ENCODE results near the gene IL16.
"Not testable (repeated sequence)": the region's sequence is repeated elsewhere in the genome, so short reads cannot be mapped to it uniquely, and the experiment has no call there.

The IL16 gene

GRCh38 chr15:81196576-81197254 is at the start of gene IL16:
Gene IL16 (plus strand): TSS chr15:81196879. CDS start chr15:81225400, 28,521 bp downstream.
- Histone ChIP-seq H3K27me3 (ENCODE audit: control insufficient read depth in 1 of 2, insufficient read depth in 2 of 2, low read length in 2 of 2) (peaks cover 0 to 3% of the 10 kb centered on the region in 2 donors), H3K4me3 (ENCODE audit: low read depth in 1 of 2, low read length in 2 of 2) (no peak within 1 kb of the TSS), H3K4me1 (ENCODE audit: control insufficient read depth in 1 of 2, insufficient read depth in 2 of 2, low read length in 2 of 2) (no peaks in the 10 kb centered on the region), H3K27ac (ENCODE audit: low read depth, low read length) (no peak within 1 kb of the TSS), H3K9me3 (ENCODE audit: control insufficient read depth in 1 of 2, low read length in 2 of 2) (no peaks in the 10 kb centered on the region), H3K36me3 (ENCODE audit: control insufficient read depth in 1 of 2, insufficient read depth in 2 of 2, low read length in 2 of 2) (no peaks in the 10 kb centered on the region), H3K9ac (ENCODE audit: low read depth in 1 of 2, low read length in 2 of 2) (no peak within 1 kb of the TSS)

GRCh38 chr15:81151389-81151788 is 45.3 kb upstream of the IL16 start:
- Histone ChIP-seq H3K36me3 (ENCODE audit: control insufficient read depth in 1 of 2, insufficient read depth in 2 of 2, low read length in 2 of 2) (no peaks in the 10 kb centered on the region), H3K4me1 (ENCODE audit: control insufficient read depth in 1 of 2, insufficient read depth in 2 of 2, low read length in 2 of 2) (no peaks in the 10 kb centered on the region), H3K9me3 (ENCODE audit: control insufficient read depth in 1 of 2, low read length in 2 of 2) (no peaks in the 10 kb centered on the region), H3K27ac (ENCODE audit: low read depth, low read length) (no peak overlapping the region), H3K27me3 (ENCODE audit: control insufficient read depth in 1 of 2, insufficient read depth in 2 of 2, low read length in 2 of 2) (no peaks in the 10 kb centered on the region), H3K4me3 (ENCODE audit: low read depth in 1 of 2, low read length in 2 of 2) (no peak overlapping the region), H3K9ac (ENCODE audit: low read depth in 1 of 2, low read length in 2 of 2) (no peak overlapping the region)

GRCh38 chr15:81152339-81152738 is 44.3 kb upstream of the IL16 start:
- H3K36me3 ChIP-seq (ENCODE audit: control insufficient read depth in 1 of 2, insufficient read depth in 2 of 2, low read length in 2 of 2), result no peaks in the 10 kb centered on the region
- H3K9ac ChIP-seq (ENCODE audit: low read depth in 1 of 2, low read length in 2 of 2), result no peak overlapping the region
- no peak overlapping the region for H3K4me3 ChIP-seq (ENCODE audit: low read depth in 1 of 2, low read length in 2 of 2)
- H3K27ac ChIP-seq (ENCODE audit: low read depth, low read length), result no peak overlapping the region
- H3K9me3 ChIP-seq (ENCODE audit: control insufficient read depth in 1 of 2, low read length in 2 of 2), result no peaks in the 10 kb centered on the region
- no peaks in the 10 kb centered on the region for H3K27me3 ChIP-seq (ENCODE audit: control insufficient read depth in 1 of 2, insufficient read depth in 2 of 2, low read length in 2 of 2)
- H3K4me1 ChIP-seq (ENCODE audit: control insufficient read depth in 1 of 2, insufficient read depth in 2 of 2, low read length in 2 of 2), result no peaks in the 10 kb centered on the region

- no peaks in the 10 kb centered on the region for H3K36me3 ChIP-seq (ENCODE audit: control insufficient read depth in 1 of 2, insufficient read depth in 2 of 2, low read length in 2 of 2)
- no peak overlapping the region for H3K9ac ChIP-seq (ENCODE audit: low read depth in 1 of 2, low read length in 2 of 2)
- H3K4me3 ChIP-seq (ENCODE audit: low read depth in 1 of 2, low read length in 2 of 2), result no peak overlapping the region
- no peaks in the 10 kb centered on the region for H3K27me3 ChIP-seq (ENCODE audit: control insufficient read depth in 1 of 2, insufficient read depth in 2 of 2, low read length in 2 of 2)
- no peak overlapping the region for H3K27ac ChIP-seq (ENCODE audit: low read depth, low read length)
- no peaks in the 10 kb centered on the region for H3K9me3 ChIP-seq (ENCODE audit: control insufficient read depth in 1 of 2, low read length in 2 of 2)
- H3K4me1 ChIP-seq (ENCODE audit: control insufficient read depth in 1 of 2, insufficient read depth in 2 of 2, low read length in 2 of 2), result no peaks in the 10 kb centered on the region
These were observed 43.9 kb upstream of the IL16 start for GRCh38 chr15:81152799-81153198.

GRCh38 chr15:81155375-81156218 is 41.1 kb upstream of the IL16 start:
- H3K9ac ChIP-seq (ENCODE audit: low read depth in 1 of 2, low read length in 2 of 2), result no peak overlapping the region
- no peak overlapping the region for H3K4me3 ChIP-seq (ENCODE audit: low read depth in 1 of 2, low read length in 2 of 2)
- no peaks in the 10 kb centered on the region for H3K27me3 ChIP-seq (ENCODE audit: control insufficient read depth in 1 of 2, insufficient read depth in 2 of 2, low read length in 2 of 2)
- no peaks in the 10 kb centered on the region for H3K9me3 ChIP-seq (ENCODE audit: control insufficient read depth in 1 of 2, low read length in 2 of 2)
- no peaks in the 10 kb centered on the region for H3K36me3 ChIP-seq (ENCODE audit: control insufficient read depth in 1 of 2, insufficient read depth in 2 of 2, low read length in 2 of 2)
- H3K4me1 ChIP-seq (ENCODE audit: control insufficient read depth in 1 of 2, insufficient read depth in 2 of 2, low read length in 2 of 2), result peaks cover 0 to 1% of the 10 kb centered on the region in 2 donors
- H3K27ac ChIP-seq (ENCODE audit: low read depth, low read length), result no peak overlapping the region

GRCh38 chr15:81156324-81156723 is 40.4 kb upstream of the IL16 start:
- no peaks in the 10 kb centered on the region for H3K27me3 ChIP-seq (ENCODE audit: control insufficient read depth in 1 of 2, insufficient read depth in 2 of 2, low read length in 2 of 2)
- H3K4me1 ChIP-seq (ENCODE audit: control insufficient read depth in 1 of 2, insufficient read depth in 2 of 2, low read length in 2 of 2), result peaks cover 0 to 3% of the 10 kb centered on the region in 2 donors
- no peaks in the 10 kb centered on the region for H3K36me3 ChIP-seq (ENCODE audit: control insufficient read depth in 1 of 2, insufficient read depth in 2 of 2, low read length in 2 of 2)
- H3K9ac ChIP-seq (ENCODE audit: low read depth in 1 of 2, low read length in 2 of 2), result no peak overlapping the region
- H3K4me3 ChIP-seq (ENCODE audit: low read depth in 1 of 2, low read length in 2 of 2), result no peak overlapping the region
- no peak overlapping the region for H3K27ac ChIP-seq (ENCODE audit: low read depth, low read length)
- no peaks in the 10 kb centered on the region for H3K9me3 ChIP-seq (ENCODE audit: control insufficient read depth in 1 of 2, low read length in 2 of 2)

GRCh38 chr15:81157195-81157938 is 39.3 kb upstream of the IL16 start:
- no peaks in the 10 kb centered on the region for H3K9me3 ChIP-seq (ENCODE audit: control insufficient read depth in 1 of 2, low read length in 2 of 2)
- no peak overlapping the region for H3K27ac ChIP-seq (ENCODE audit: low read depth, low read length)
- no peaks in the 10 kb centered on the region for H3K36me3 ChIP-seq (ENCODE audit: control insufficient read depth in 1 of 2, insufficient read depth in 2 of 2, low read length in 2 of 2)
- H3K4me3 ChIP-seq (ENCODE audit: low read depth in 1 of 2, low read length in 2 of 2), result no peak overlapping the region
- H3K4me1 ChIP-seq (ENCODE audit: control insufficient read depth in 1 of 2, insufficient read depth in 2 of 2, low read length in 2 of 2), result peaks cover 0 to 3% of the 10 kb centered on the region in 2 donors
- no peak overlapping the region for H3K9ac ChIP-seq (ENCODE audit: low read depth in 1 of 2, low read length in 2 of 2)
- H3K27me3 ChIP-seq (ENCODE audit: control insufficient read depth in 1 of 2, insufficient read depth in 2 of 2, low read length in 2 of 2), result no peaks in the 10 kb centered on the region

GRCh38 chr15:81157939-81158223 is 38.8 kb upstream of the IL16 start:
- Histone ChIP-seq H3K36me3 (ENCODE audit: control insufficient read depth in 1 of 2, insufficient read depth in 2 of 2, low read length in 2 of 2) (no peaks in the 10 kb centered on the region), H3K9me3 (ENCODE audit: control insufficient read depth in 1 of 2, low read length in 2 of 2) (no peaks in the 10 kb centered on the region), H3K27me3 (ENCODE audit: control insufficient read depth in 1 of 2, insufficient read depth in 2 of 2, low read length in 2 of 2) (no peaks in the 10 kb centered on the region), H3K4me3 (ENCODE audit: low read depth in 1 of 2, low read length in 2 of 2) (no peak overlapping the region), H3K9ac (ENCODE audit: low read depth in 1 of 2, low read length in 2 of 2) (no peak overlapping the region), H3K27ac (ENCODE audit: low read depth, low read length) (no peak overlapping the region), H3K4me1 (ENCODE audit: control insufficient read depth in 1 of 2, insufficient read depth in 2 of 2, low read length in 2 of 2) (peaks cover 0 to 3% of the 10 kb centered on the region in 2 donors)

- H3K4me1 ChIP-seq (ENCODE audit: control insufficient read depth in 1 of 2, insufficient read depth in 2 of 2, low read length in 2 of 2); H3K9ac ChIP-seq (ENCODE audit: low read depth in 1 of 2, low read length in 2 of 2); H3K4me3 ChIP-seq (ENCODE audit: low read depth in 1 of 2, low read length in 2 of 2); H3K36me3 ChIP-seq (ENCODE audit: control insufficient read depth in 1 of 2, insufficient read depth in 2 of 2, low read length in 2 of 2); H3K9me3 ChIP-seq (ENCODE audit: control insufficient read depth in 1 of 2, low read length in 2 of 2); H3K27me3 ChIP-seq (ENCODE audit: control insufficient read depth in 1 of 2, insufficient read depth in 2 of 2, low read length in 2 of 2); H3K27ac ChIP-seq (ENCODE audit: low read depth, low read length): not testable (repeated sequence)
These were observed 38.1 kb upstream of the IL16 start for GRCh38 chr15:81158561-81158960.

All from duodenal mucosa (tissue), 2 donors.